ENCODE data around the gene DCAF4.

GRCh38 chr14:72996916-72997315, 70.7 kb downstream of the DCAF4 start:
- TF ChIP-seq CTCF (IDR thresholded peaks at IDR 0.05; ENCODE audit: low read depth, low read length): no peak
- no peak for TF ChIP-seq MAX (IDR thresholded peaks at IDR 0.05; ENCODE audit: low read depth, low read length)
- TF ChIP-seq POLR2A (IDR thresholded peaks at IDR 0.05; ENCODE audit: extremely low read depth, insufficient read length): no peak
- no peak for TF ChIP-seq MYC (IDR thresholded peaks at IDR 0.05; ENCODE audit: low read depth, low read length)

All from NB4 (cell line).